OCI-LY1 (cell line): ENCODE data around the gene PRRC2C.
A peak's percentile ranks its signal among the peaks of the same experiment; 100 is the strongest.

Source experiments
- H2AFZ ChIP-seq: fragments of 200-600 bp; sonication (generic), shearing (Covaris generic); 2 replicates; pipeline ENCODE4 v1.6.0; 2014; ENCODE audit warnings: antibody characterized with exemption, mild to moderate bottlenecking, low read length
- H3F3A ChIP-seq: fragments of 200-600 bp; sonication (generic), shearing (Covaris generic); 2 replicates; pipeline ENCODE4 v1.6.0; 2014; ENCODE audit warnings: mild to moderate bottlenecking, antibody characterized with exemption, low read length, moderate library complexity; ENCODE audit not compliant: insufficient read depth
- H3K27ac ChIP-seq: fragments of 200-600 bp; sonication (generic); 2 replicates; pipeline ENCODE4 v1.5.1; 2014; ENCODE audit warnings: low read length, mixed run types, mild to moderate bottlenecking, low read depth; ENCODE audit not compliant: poor library complexity, severe bottlenecking
- H3K27me3 ChIP-seq: fragments of 200-600 bp; sonication (generic); 2 replicates; pipeline ENCODE4 v1.6.0; 2014; ENCODE audit warnings: antibody characterized with exemption, mild to moderate bottlenecking, low read length, moderate library complexity; ENCODE audit not compliant: insufficient read depth
- H3K36me3 ChIP-seq: fragments of 200-600 bp; sonication (generic); 2 replicates; pipeline ENCODE4 v1.6.1; 2014; ENCODE audit warnings: mild to moderate bottlenecking, antibody characterized with exemption, low read length, moderate library complexity, mixed read lengths; ENCODE audit not compliant: insufficient read depth
- H3K4me1 ChIP-seq: fragments of 200-600 bp; sonication (generic); 2 replicates; pipeline ENCODE4 v1.5.1; 2014; ENCODE audit warnings: mild to moderate bottlenecking, low read length, moderate library complexity; ENCODE audit not compliant: insufficient read depth, severe bottlenecking
- H3K4me2 ChIP-seq: fragments of 200-600 bp; sonication (generic), shearing (Covaris generic); 2 replicates; pipeline ENCODE4 v1.6.1; 2014; ENCODE audit warnings: low read length
- H3K4me3 ChIP-seq: fragments of 200-600 bp; sonication (generic); 2 replicates; pipeline ENCODE4 v1.5.1; 2014; ENCODE audit warnings: low read length, low read depth, mild to moderate bottlenecking, mixed read lengths; ENCODE audit not compliant: poor library complexity, severe bottlenecking
- H3K79me2 ChIP-seq: fragments of 200-600 bp; shearing (Covaris generic); 2 replicates; pipeline ENCODE4 v1.6.1; 2016; ENCODE audit warnings: mixed run types, low read length, mixed read lengths; ENCODE audit not compliant: insufficient read depth
- H3K9ac ChIP-seq: fragments of 200-600 bp; sonication (generic), shearing (Covaris generic); 2 replicates; pipeline ENCODE4 v1.6.1; 2014; ENCODE audit warnings: mild to moderate bottlenecking, low read length, mixed read lengths
- H3K9me2 ChIP-seq: fragments of 200-600 bp; sonication (generic), shearing (Covaris generic); 2 replicates; pipeline ENCODE4 v1.6.1; 2014; ENCODE audit warnings: low read depth, mild to moderate bottlenecking, low read length, mixed read lengths
- H3K9me3 ChIP-seq: fragments of 200-600 bp; shearing (Covaris generic); 2 replicates; pipeline ENCODE4 v1.6.1; 2014; ENCODE audit warnings: low read length, mixed read lengths
- H4K20me1 ChIP-seq: fragments of 200-600 bp; sonication (generic), shearing (Covaris generic); 2 replicates; pipeline ENCODE4 v1.6.0; 2016; ENCODE audit warnings: mild to moderate bottlenecking, low read length; ENCODE audit not compliant: insufficient read depth
- CTCF ChIP-seq: fragments of 200-600 bp; sonication (generic), shearing (Covaris generic); IDR thresholded peaks from 2 replicates; pipeline ENCODE4 v1.5.1; 2017; ENCODE audit warnings: mild to moderate bottlenecking, antibody characterized with exemption, low read length, moderate library complexity, mixed read lengths
- EZH2 ChIP-seq: fragments of 200-600 bp; sonication (generic), shearing (Covaris generic); IDR thresholded peaks from 2 replicates; pipeline ENCODE4 v1.8.0; 2017; ENCODE audit warnings: borderline replicate concordance, mixed run types, mild to moderate bottlenecking, antibody characterized with exemption, low read length, moderate library complexity, mixed read lengths

PRRC2C gene

GRCh38 chr1:171566467-171566866 is 81.1 kb downstream of the PRRC2C start:
- Histone ChIP-seq H3K27ac (no peak overlapping the region), H3K36me3 (peaks cover 95% of the 10 kb centered on the region), H3K27me3 (no peaks in the 10 kb centered on the region), H4K20me1 (no peaks in the 10 kb centered on the region), H3K4me2 (no peak overlapping the region), H3K9me2 (no peaks in the 10 kb centered on the region), H3K9me3 (no peaks in the 10 kb centered on the region), H3K9ac (no peak overlapping the region), H3F3A (0 out of 2 replicates have a peak, but pooled peaks cover under 1% of the 10 kb centered on the region), H3K4me3 (no peak overlapping the region), H2AFZ (no peak overlapping the region), H3K4me1 (no peaks in the 10 kb centered on the region), H3K79me2 (no peaks in the 10 kb centered on the region; the same call in 1 of the 2 replicates)
- TF ChIP-seq CTCF (peak; percentile 17; the same call in 1 of the 2 replicates), EZH2 (no peak)

GRCh38 chr1:171570295-171570694 is 85.0 kb downstream of the PRRC2C start:
- peaks cover 82% of the 10 kb centered on the region for H3K36me3 ChIP-seq
- H3K9me3 ChIP-seq: no peaks in the 10 kb centered on the region
- H3K4me3 ChIP-seq: no peak overlapping the region
- no peaks in the 10 kb centered on the region for H3K4me1 ChIP-seq
- H3K9me2 ChIP-seq: no peaks in the 10 kb centered on the region
- no peaks in the 10 kb centered on the region for H4K20me1 ChIP-seq
- H3K27me3 ChIP-seq: no peaks in the 10 kb centered on the region
- H3K27ac ChIP-seq: no peak overlapping the region
- TF ChIP-seq EZH2 (no peak), CTCF (no peak)
- H3K79me2 ChIP-seq: no peaks in the 10 kb centered on the region; the same call in 1 of the 2 replicates
- no peak overlapping the region for H3K4me2 ChIP-seq
- no peak overlapping the region for H3K9ac ChIP-seq
- no peak overlapping the region for H2AFZ ChIP-seq
- 0 out of 2 replicates have a peak, but pooled peaks cover 3% of the 10 kb centered on the region for H3F3A ChIP-seq

GRCh38 chr1:171576144-171576543 is 90.8 kb downstream of the PRRC2C start:
- Histone ChIP-seq H3K36me3 (peaks cover 86% of the 10 kb centered on the region), H3K4me1 (no peaks in the 10 kb centered on the region), H3K27me3 (no peaks in the 10 kb centered on the region), H3K4me2 (no peak overlapping the region), H4K20me1 (no peaks in the 10 kb centered on the region), H2AFZ (no peak overlapping the region), H3F3A (0 out of 2 replicates have a peak, but pooled peaks cover 3% of the 10 kb centered on the region), H3K79me2 (no peaks in the 10 kb centered on the region; the same call in 1 of the 2 replicates), H3K9me3 (no peaks in the 10 kb centered on the region), H3K9me2 (no peaks in the 10 kb centered on the region), H3K9ac (no peak overlapping the region), H3K27ac (no peak overlapping the region), H3K4me3 (no peak overlapping the region)
- TF ChIP-seq CTCF (no peak), EZH2 (no peak)
